Thyroid gland (tissue), 4 donors: ENCODE measurements around the gene PRR14. TPM values are rescaled to one million over a fixed set of nuclear protein-coding genes. Genes with fewer than 3 reads are reported as not detected.

Experiments
- DNase-seq, 2 donors: peaks; one replicate each; pipeline ENCODE4 v3.0.0-alpha.2; 2019
- H3K27ac ChIP-seq, 3 donors: fragments of 200-600 bp; sonication (generic); 1 replicate in 2 of 3; 2 replicates in 1 of 3; pipeline ENCODE4 v1.5.1; 2016 to 2019; ENCODE audit warnings: mild to moderate bottlenecking in 1 of 3, moderate library complexity in 1 of 3
- H3K27me3 ChIP-seq: fragments of 200-600 bp; sonication (generic); one replicate; pipeline ENCODE4 v1.5.1; 2019
- H3K36me3 ChIP-seq, 2 donors: fragments of 200-600 bp; sonication (generic); one replicate each; pipeline ENCODE4 v1.5.1; 2016 to 2019
- H3K4me1 ChIP-seq, 2 donors: fragments of 200-600 bp; sonication (generic); one replicate each; pipeline ENCODE4 v1.5.1; 2017 to 2019
- H3K4me3 ChIP-seq, 3 donors: fragments of 200-600 bp; sonication (generic); replicated peaks in 1 of 3; 1 replicate in 2 of 3; 2 replicates in 1 of 3; pipeline ENCODE4 v1.5.1; 2016; ENCODE audit warnings: mild to moderate bottlenecking in 1 of 3
- H3K9me3 ChIP-seq: fragments of 200-600 bp; sonication (generic); one replicate; pipeline ENCODE4 v1.5.1; 2017
- POLR2A ChIP-seq, 2 donors: fragments of 450-650 bp; IDR thresholded peaks; one replicate each; pipeline ENCODE4 v1.6.1; 2017; ENCODE audit warnings: antibody characterized with exemption in 2 of 2, mild to moderate bottlenecking in 2 of 2, moderate library complexity in 1 of 2
- WGBS, 2 donors: methylation state at CpG; one replicate each; pipeline ENCODE4 v1.1.5; 2017; 5-methylcytosine and 5-hydroxymethylcytosine counted together
- intact Hi-C: fragments of 100-400 bp; cut with DNase I; formaldehyde crosslinking; loops from one replicate; pipeline ENCODE4 v1.15.1; 2023
- total RNA-seq, 4 donors: library from RNA; depleted of rRNA; stranded (reverse); fragments of >200 nt; gene quantifications; one replicate each; pipeline ENCODE4 v1.2.3, GENCODE V29; 2016
- TF ChIP-seq, protein P1 (sequence below), 6 experiments: fragments of 200-600 bp in 3 of 6; fragments of 450-650 bp in 3 of 6; sonication (generic) in 3 of 6; IDR thresholded peaks; one replicate each; pipeline ENCODE4 v1.5.1; 2016 to 2019; ENCODE audit warnings: antibody characterized with exemption in 6 of 6, mild to moderate bottlenecking in 2 of 6, inconsistent platforms in 1 of 6, moderate library complexity in 1 of 6

The PRR14 gene
- total RNA-seq, 4 donors from 2014 or later, result 26.5 to 44.7 (median 34.7) TPM

DNA sequence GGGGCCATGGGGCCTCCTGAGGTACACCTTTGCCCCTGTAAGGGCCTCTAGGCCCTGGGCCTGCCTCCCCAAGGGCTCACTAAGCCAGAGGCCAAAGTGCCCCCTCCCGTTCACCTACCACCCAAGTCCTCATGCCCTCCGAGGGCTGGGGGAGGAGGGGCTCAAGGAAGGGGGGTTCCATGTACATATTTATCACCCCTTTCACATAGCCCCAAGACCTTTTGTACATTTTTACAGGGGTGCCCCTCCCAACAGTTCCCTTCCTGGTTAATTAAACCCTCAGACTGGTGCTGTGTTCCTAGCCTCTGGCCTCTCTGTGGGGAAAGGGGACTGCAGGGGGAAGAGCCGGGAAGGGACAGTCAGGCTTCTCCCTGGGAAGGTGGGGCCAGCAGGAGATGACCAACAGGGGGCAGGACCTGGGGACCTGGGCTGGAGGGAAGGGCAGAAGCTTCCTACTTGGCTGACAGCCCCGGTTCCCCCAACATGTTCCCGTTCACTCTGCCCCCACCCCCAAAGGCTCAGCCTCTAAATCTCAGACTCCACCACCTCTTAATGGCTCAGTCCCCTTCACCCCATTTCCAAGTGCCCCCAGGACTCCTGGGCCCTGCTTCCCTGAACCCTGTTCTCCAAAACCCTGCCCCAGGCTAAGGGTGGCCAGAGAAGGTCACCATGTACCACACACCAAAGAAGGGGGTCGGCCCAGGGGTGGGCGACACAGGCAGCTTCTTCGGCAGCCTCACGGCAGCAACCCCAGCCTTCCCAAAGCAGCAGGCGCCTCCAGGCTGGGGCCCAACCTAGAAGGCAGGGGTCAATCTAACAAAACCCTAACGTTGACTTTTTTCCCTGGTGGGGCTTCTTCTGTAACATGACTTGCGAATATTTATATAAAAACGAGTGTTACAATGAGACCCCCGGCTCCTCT lies 19.4 kb downstream of the PRR14 start:
- TF ChIP-seq POLR2A (IDR thresholded peaks at IDR 0.05), result no peak
- TF ChIP-seq, protein P1, sequence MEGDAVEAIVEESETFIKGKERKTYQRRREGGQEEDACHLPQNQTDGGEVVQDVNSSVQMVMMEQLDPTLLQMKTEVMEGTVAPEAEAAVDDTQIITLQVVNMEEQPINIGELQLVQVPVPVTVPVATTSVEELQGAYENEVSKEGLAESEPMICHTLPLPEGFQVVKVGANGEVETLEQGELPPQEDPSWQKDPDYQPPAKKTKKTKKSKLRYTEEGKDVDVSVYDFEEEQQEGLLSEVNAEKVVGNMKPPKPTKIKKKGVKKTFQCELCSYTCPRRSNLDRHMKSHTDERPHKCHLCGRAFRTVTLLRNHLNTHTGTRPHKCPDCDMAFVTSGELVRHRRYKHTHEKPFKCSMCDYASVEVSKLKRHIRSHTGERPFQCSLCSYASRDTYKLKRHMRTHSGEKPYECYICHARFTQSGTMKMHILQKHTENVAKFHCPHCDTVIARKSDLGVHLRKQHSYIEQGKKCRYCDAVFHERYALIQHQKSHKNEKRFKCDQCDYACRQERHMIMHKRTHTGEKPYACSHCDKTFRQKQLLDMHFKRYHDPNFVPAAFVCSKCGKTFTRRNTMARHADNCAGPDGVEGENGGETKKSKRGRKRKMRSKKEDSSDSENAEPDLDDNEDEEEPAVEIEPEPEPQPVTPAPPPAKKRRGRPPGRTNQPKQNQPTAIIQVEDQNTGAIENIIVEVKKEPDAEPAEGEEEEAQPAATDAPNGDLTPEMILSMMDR (IDR thresholded peaks at IDR 0.05), result no peak
- intact Hi-C loops, result no loop called here
- H3K4me3 ChIP-seq, result no peak overlapping the region
- H3K9me3 ChIP-seq, result no peaks in the 10 kb centered on the region
- no peak overlapping the region for H3K27ac ChIP-seq
- DNase-seq, result no peak
- H3K27me3 ChIP-seq, result no peaks in the 10 kb centered on the region
- peaks cover 55 to 59% of the 10 kb centered on the region in 2 donors for H3K36me3 ChIP-seq
- WGBS, 2 donors, result 88 to 89% methylated on average over 14 of the region's 14 CpGs
- H3K4me1 ChIP-seq, result no peaks in the 10 kb centered on the region

DNA sequence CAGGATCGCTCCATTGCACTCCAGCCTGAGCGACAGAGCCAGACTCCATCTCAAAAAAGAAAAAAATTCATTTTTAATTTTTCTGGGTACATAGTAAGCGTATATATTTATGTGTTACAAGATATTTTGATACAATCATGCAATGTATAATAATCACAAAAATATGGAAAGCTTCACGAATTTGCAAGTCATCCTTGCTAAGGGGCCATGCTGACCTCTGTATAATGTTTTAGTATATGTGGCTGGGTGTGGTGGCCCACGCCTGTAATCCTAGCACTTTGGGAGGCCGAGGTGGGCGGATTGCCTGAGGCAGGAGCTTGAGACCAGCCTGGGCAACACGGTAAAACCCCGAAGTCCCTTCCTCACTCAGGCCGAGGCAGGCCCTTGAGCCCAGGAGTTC lies 24.4 kb downstream of the PRR14 start:
- DNase-seq, result no peak
- H3K27ac ChIP-seq, result no peak overlapping the region
- WGBS, 2 donors, result 88 to 92% methylated on average over 10 of the region's 10 CpGs
- H3K4me1 ChIP-seq, result no peaks in the 10 kb centered on the region
- no peaks in the 10 kb centered on the region for H3K27me3 ChIP-seq
- intact Hi-C loops, result no loop called here
- no peaks in the 10 kb centered on the region for H3K9me3 ChIP-seq
- peaks cover 5 to 9% of the 10 kb centered on the region in 2 donors for H3K36me3 ChIP-seq
- TF ChIP-seq, protein P1 (IDR thresholded peaks at IDR 0.05), result no peak
- TF ChIP-seq POLR2A (IDR thresholded peaks at IDR 0.05), result no peak
- no peak overlapping the region for H3K4me3 ChIP-seq

DNA sequence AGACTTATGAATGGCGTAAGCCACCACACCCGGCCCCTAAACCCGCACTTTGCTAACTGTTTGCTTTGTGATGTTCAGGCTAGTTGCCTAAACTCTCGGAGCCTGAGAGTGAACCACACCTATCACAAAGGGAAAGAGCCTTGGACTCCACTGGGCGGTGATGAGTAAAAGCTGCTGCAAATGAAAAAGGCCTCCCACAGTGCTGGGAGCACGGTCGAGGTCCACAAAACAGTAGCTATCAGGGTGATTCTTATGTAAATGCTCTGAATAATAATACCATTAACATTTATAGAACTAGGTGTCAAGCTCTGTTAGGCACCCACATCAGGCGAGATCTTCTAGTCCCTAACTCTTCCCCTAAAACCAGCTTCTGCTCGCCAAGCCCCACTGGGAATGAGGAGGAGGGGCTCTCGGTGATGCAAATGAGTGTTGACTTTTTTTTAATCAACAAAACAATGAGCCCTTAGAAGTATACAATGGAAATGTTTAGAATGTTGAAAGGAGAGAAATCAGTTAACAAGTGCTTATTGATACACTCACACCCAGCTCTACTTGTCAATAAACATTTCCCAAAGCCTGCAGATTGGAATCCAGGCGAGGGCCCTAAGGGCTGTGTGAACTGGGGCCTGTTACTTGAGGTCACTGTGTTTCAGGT lies 27.3 kb downstream of the PRR14 start:
- Histone ChIP-seq H3K4me3 (no peak overlapping the region), H3K4me1 (no peaks in the 10 kb centered on the region), H3K27ac (no peak overlapping the region), H3K9me3 (no peaks in the 10 kb centered on the region), H3K27me3 (no peaks in the 10 kb centered on the region), H3K36me3 (no peaks in the 10 kb centered on the region)
- DNase-seq, result no peak
- intact Hi-C loops, result no loop called here
- TF ChIP-seq POLR2A (IDR thresholded peaks at IDR 0.05), result no peak
- TF ChIP-seq, protein P1 (IDR thresholded peaks at IDR 0.05), result no peak
- WGBS, 2 donors, result 74 to 77% methylated on average over 11 of the region's 11 CpGs

DNA sequence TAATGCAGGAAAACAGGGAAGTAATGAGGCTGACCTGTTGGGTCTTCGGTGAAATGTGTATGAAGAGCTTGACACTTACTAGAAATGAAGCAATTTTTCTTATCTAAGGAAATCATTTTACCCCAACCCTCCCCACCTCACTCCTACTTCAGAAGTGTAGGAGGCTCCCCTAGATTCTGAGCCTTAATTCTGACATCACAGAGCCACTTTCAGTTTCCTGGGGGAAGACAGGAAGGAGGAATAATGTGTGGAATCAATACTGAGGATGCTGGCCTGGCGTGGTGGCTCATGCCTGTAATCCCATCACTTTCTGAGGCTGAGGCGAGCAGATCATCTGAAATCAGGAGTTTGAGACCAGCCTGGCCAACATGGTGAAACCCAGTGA lies 27.8 kb downstream of the PRR14 start:
- Histone ChIP-seq H3K4me3 (no peak overlapping the region), H3K27ac (no peak overlapping the region), H3K4me1 (no peaks in the 10 kb centered on the region), H3K36me3 (no peaks in the 10 kb centered on the region), H3K9me3 (no peaks in the 10 kb centered on the region), H3K27me3 (no peaks in the 10 kb centered on the region)
- no peak for DNase-seq
- TF ChIP-seq, protein P1 (IDR thresholded peaks at IDR 0.05), result no peak
- no peak for TF ChIP-seq POLR2A (IDR thresholded peaks at IDR 0.05)
- intact Hi-C loops, result no loop called here
- WGBS, 2 donors, result 81% methylated on average over 3 of the region's 3 CpGs

DNA sequence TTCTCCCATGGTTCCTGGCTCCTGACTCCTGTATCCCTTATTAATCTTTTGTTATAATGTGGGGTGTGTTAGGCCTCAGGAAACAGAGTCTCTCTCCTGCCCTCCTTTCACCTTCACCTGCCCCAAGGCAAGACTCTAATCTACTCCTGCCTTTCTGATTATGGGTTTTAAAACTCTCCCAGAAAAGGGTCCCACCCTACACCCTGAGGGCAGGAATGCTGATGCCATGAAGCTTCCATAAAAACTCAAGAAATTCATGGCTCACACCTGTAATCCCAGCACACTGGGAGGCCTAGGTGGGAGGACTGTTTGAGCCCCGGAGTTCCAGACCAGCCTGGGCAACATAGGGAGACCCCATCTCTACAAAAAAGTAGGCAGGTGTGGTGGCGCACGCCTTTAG lies 29.6 kb downstream of the PRR14 start:
- intact Hi-C loops, result no loop called here
- Histone ChIP-seq H3K4me1 (no peaks in the 10 kb centered on the region), H3K27me3 (no peaks in the 10 kb centered on the region), H3K36me3 (no peaks in the 10 kb centered on the region), H3K4me3 (no peak overlapping the region), H3K27ac (no peak overlapping the region), H3K9me3 (no peaks in the 10 kb centered on the region)
- TF ChIP-seq POLR2A (IDR thresholded peaks at IDR 0.05), result no peak
- TF ChIP-seq, protein P1 (IDR thresholded peaks at IDR 0.05), result no peak
- DNase-seq, result no peak
- WGBS, 2 donors, result 85 to 90% methylated on average over 3 of the region's 3 CpGs
